NB4 (cell line): ENCODE data around the gene VAV3.

Source experiments
- DNase-seq: peaks from one replicate; pipeline ENCODE4 v3.0.0; 2010; ENCODE audit warnings: low read depth
- H3K4me3 ChIP-seq: one replicate; pipeline ENCODE4 v1.5.1; 2011; ENCODE audit warnings: mild to moderate bottlenecking, low read depth, low read length, moderate library complexity
- CTCF ChIP-seq: IDR thresholded peaks from one replicate; pipeline ENCODE4 v1.5.1; 2012; ENCODE audit warnings: low read depth, low read length
- MAX ChIP-seq: IDR thresholded peaks from 2 replicates; pipeline ENCODE4 v1.6.1; 2011; ENCODE audit warnings: low read depth, low read length
- MYC ChIP-seq: IDR thresholded peaks from 2 replicates; pipeline ENCODE4 v1.6.1; 2011; ENCODE audit warnings: low read depth, low read length
- POLR2A ChIP-seq: IDR thresholded peaks from 2 replicates; pipeline ENCODE4 v1.6.1; 2011; ENCODE audit warnings: mild to moderate bottlenecking; ENCODE audit not compliant: insufficient read length; ENCODE audit errors: extremely low read depth

VAV3 gene

GRCh38 chr1:107622535-107622934 is 342.4 kb downstream of the VAV3 start:
- H3K4me3 ChIP-seq, result no peak overlapping the region
- no peak for DNase-seq
- TF ChIP-seq MAX (no peak), POLR2A (no peak), MYC (no peak), CTCF (no peak)

GRCh38 chr1:107620753-107621152 is 344.2 kb downstream of the VAV3 start:
- DNase-seq, result no peak
- no peak overlapping the region for H3K4me3 ChIP-seq

GRCh38 chr1:107618539-107618938 is 346.4 kb downstream of the VAV3 start:
- no peak for TF ChIP-seq POLR2A
- no peak for TF ChIP-seq MYC
- no peak for TF ChIP-seq CTCF
- TF ChIP-seq MAX, result no peak
- no peak overlapping the region for H3K4me3 ChIP-seq
- DNase-seq, result no peak

More at GRCh38 chr1:107620753-107621152, 344.2 kb downstream of the VAV3 start:
- TF ChIP-seq POLR2A (no peak), MAX (no peak), MYC (no peak), CTCF (no peak)

- no peak for DNase-seq
- H3K4me3 ChIP-seq, result no peak overlapping the region
- TF ChIP-seq CTCF (no peak), MAX (no peak), MYC (no peak), POLR2A (no peak)
Observed at GRCh38 chr1:107617921-107618320, 347.1 kb downstream of the VAV3 start.

GRCh38 chr1:107617456-107617855 is 347.5 kb downstream of the VAV3 start:
- TF ChIP-seq CTCF (no peak), MAX (no peak), MYC (no peak), POLR2A (no peak)
- H3K4me3 ChIP-seq, result no peak overlapping the region
- no peak for DNase-seq

GRCh38 chr1:107609808-107610207 is 355.2 kb downstream of the VAV3 start:
- H3K4me3 ChIP-seq, result no peak overlapping the region
- DNase-seq, result no peak
- TF ChIP-seq POLR2A, result no peak
